ENCODE measurements around the gene RASGRP1.

DNA sequence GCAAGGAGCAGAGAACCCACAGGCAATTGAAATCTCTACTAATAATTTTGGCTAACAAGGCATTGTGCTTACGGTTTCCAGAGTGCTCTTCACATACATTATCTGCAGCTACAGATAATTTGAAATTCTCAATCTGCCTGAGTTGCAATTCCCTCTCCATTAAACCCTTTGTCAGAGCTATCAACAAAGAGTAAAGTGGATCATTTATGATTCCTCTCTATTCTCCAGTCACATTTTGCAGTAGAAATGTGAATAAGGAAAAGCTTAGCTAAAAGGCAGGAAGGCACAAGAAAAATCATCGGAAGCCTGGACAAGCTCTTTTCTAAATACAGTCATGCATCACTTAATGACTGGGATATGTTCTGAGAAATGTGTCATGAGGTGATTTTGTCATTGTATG, 61.1 kb downstream of the RASGRP1 start:
- TF ChIP-seq, protein P1, sequence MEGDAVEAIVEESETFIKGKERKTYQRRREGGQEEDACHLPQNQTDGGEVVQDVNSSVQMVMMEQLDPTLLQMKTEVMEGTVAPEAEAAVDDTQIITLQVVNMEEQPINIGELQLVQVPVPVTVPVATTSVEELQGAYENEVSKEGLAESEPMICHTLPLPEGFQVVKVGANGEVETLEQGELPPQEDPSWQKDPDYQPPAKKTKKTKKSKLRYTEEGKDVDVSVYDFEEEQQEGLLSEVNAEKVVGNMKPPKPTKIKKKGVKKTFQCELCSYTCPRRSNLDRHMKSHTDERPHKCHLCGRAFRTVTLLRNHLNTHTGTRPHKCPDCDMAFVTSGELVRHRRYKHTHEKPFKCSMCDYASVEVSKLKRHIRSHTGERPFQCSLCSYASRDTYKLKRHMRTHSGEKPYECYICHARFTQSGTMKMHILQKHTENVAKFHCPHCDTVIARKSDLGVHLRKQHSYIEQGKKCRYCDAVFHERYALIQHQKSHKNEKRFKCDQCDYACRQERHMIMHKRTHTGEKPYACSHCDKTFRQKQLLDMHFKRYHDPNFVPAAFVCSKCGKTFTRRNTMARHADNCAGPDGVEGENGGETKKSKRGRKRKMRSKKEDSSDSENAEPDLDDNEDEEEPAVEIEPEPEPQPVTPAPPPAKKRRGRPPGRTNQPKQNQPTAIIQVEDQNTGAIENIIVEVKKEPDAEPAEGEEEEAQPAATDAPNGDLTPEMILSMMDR (IDR thresholded peaks at IDR 0.05), result no peak
- no peak for TF ChIP-seq POLR2A (IDR thresholded peaks at IDR 0.05)

All from tibial nerve (tissue), 3 donors.